Transverse colon (tissue), 3 donors: ENCODE results near the gene DIS3L2.

ENCODE experiments used
- POLR2A ChIP-seq: fragments of 450-650 bp; IDR thresholded peaks from one replicate; pipeline ENCODE4 v1.6.1; 2016; ENCODE audit warnings: antibody characterized with exemption, mild to moderate bottlenecking, moderate library complexity
- TF ChIP-seq, protein P1 (sequence below), 5 experiments: fragments of 200-600 bp in 3 of 5; fragments of 450-650 bp in 2 of 5; sonication (generic) in 3 of 5; IDR thresholded peaks; 1 replicate in 2 of 5; 2 replicates in 3 of 5; pipeline ENCODE4 v1.5.1; 2016 to 2017; ENCODE audit warnings: antibody characterized with exemption in 5 of 5, inconsistent platforms in 3 of 5, mild to moderate bottlenecking in 2 of 5, moderate library complexity in 1 of 5

- no peak for TF ChIP-seq POLR2A
- TF ChIP-seq, protein P1, sequence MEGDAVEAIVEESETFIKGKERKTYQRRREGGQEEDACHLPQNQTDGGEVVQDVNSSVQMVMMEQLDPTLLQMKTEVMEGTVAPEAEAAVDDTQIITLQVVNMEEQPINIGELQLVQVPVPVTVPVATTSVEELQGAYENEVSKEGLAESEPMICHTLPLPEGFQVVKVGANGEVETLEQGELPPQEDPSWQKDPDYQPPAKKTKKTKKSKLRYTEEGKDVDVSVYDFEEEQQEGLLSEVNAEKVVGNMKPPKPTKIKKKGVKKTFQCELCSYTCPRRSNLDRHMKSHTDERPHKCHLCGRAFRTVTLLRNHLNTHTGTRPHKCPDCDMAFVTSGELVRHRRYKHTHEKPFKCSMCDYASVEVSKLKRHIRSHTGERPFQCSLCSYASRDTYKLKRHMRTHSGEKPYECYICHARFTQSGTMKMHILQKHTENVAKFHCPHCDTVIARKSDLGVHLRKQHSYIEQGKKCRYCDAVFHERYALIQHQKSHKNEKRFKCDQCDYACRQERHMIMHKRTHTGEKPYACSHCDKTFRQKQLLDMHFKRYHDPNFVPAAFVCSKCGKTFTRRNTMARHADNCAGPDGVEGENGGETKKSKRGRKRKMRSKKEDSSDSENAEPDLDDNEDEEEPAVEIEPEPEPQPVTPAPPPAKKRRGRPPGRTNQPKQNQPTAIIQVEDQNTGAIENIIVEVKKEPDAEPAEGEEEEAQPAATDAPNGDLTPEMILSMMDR (IDR thresholded peaks at IDR 0.05) = no peak
Observed at GRCh38 chr2:232249096-232249495, 287.6 kb downstream of the DIS3L2 start.
